Gastroesophageal sphincter (tissue), 4 donors: ENCODE results near the gene IDI1. TPM values are rescaled to one million over a fixed set of nuclear protein-coding genes. Genes with fewer than 3 reads are reported as not detected.
"Not testable (repeated sequence)": the region's sequence is repeated elsewhere in the genome, so short reads cannot be mapped to it uniquely, and the experiment has no call there.

ENCODE experiments used
- ATAC-seq: fragments of 150-250 bp; one replicate; pipeline ENCODE4 v1.9.1; 2016; ENCODE audit warnings: mild to moderate bottlenecking, moderate library complexity
- H3K27ac ChIP-seq, 4 donors: fragments of 200-600 bp; sonication (generic) in 3 of 4; 1 replicate in 3 of 4; 2 replicates in 1 of 4; pipeline ENCODE4 v1.5.1; 2016 to 2019
- H3K27me3 ChIP-seq: fragments of 200-600 bp; sonication (generic); one replicate; pipeline ENCODE4 v1.5.1; 2019
- H3K36me3 ChIP-seq, 2 donors: fragments of 200-600 bp; sonication (generic); one replicate each; pipeline ENCODE4 v1.5.1; 2019; ENCODE audit warnings: control low read depth in 1 of 2
- H3K4me1 ChIP-seq, 3 donors: fragments of 200-600 bp; sonication (generic); 1 replicate in 2 of 3; 2 replicates in 1 of 3; pipeline ENCODE4 v1.5.1; 2016 to 2019; ENCODE audit warnings: control low read depth in 2 of 3
- H3K4me3 ChIP-seq, 2 donors: fragments of 200-600 bp; sonication (generic); one replicate each; pipeline ENCODE4 v1.5.1; 2019; ENCODE audit warnings: mild to moderate bottlenecking in 1 of 2, moderate library complexity in 1 of 2
- H3K9me3 ChIP-seq, 3 donors: fragments of 200-600 bp; sonication (generic); one replicate each; pipeline ENCODE4 v1.5.1; 2017 to 2019; ENCODE audit warnings: control low read depth in 2 of 3
- CTCF ChIP-seq, 4 experiments: fragments of 200-600 bp in 2 of 4; fragments of 450-650 bp in 2 of 4; sonication (generic) in 1 of 4; IDR thresholded peaks; one replicate each; pipeline ENCODE4 v1.5.1; 2017 to 2019; ENCODE audit warnings: antibody characterized with exemption in 4 of 4, mild to moderate bottlenecking in 2 of 4, moderate library complexity in 2 of 4
- EP300 ChIP-seq: sonication (generic); formaldehyde crosslinking; IDR thresholded peaks from one replicate; pipeline ENCODE4 v1.6.1; 2017; ENCODE audit warnings: antibody characterized with exemption, mild to moderate bottlenecking
- POLR2A ChIP-seq, 2 donors: fragments of 450-650 bp; IDR thresholded peaks; one replicate each; pipeline ENCODE4 v1.6.1; 2017; ENCODE audit warnings: antibody characterized with exemption in 2 of 2, mild to moderate bottlenecking in 2 of 2, moderate library complexity in 1 of 2
- POLR2AphosphoS5 ChIP-seq: sonication (generic); formaldehyde crosslinking; IDR thresholded peaks from one replicate; pipeline ENCODE4 v1.6.1; 2017; ENCODE audit warnings: antibody characterized with exemption
- WGBS, 2 donors: methylation state at CpG; one replicate each; pipeline ENCODE4 v1.1.5; 2018; ENCODE audit warnings: low coverage in 1 of 2; 5-methylcytosine and 5-hydroxymethylcytosine counted together
- total RNA-seq, 4 donors: library from RNA; depleted of rRNA; stranded (reverse); fragments of >200 nt; gene quantifications; one replicate each; pipeline ENCODE4 v1.1.0, GENCODE V29; 2016

IDI1 gene
- total RNA-seq, 4 donors from 2014 or later, result 19.2 to 32.4 (median 29.5) TPM

GRCh38 chr10:1074748-1075308 is 25.9 kb upstream of the IDI1 start:
- Histone ChIP-seq H3K9me3 (no peaks in the 10 kb centered on the region), H3K27ac (no peak overlapping the region), H3K4me1 (no peaks in the 10 kb centered on the region), H3K36me3 (peaks cover 0 to 69% of the 10 kb centered on the region in 2 donors), H3K4me3 (no peak overlapping the region), H3K27me3 (no peaks in the 10 kb centered on the region)
- ATAC-seq, result no peak
- WGBS, 2 donors, result 87 to 100% methylated on average over 5 to 18 of the region's 18 CpGs
- TF ChIP-seq POLR2A (IDR thresholded peaks at IDR 0.05) (no peak), EP300 (no peak), CTCF (IDR thresholded peaks at IDR 0.05) (no peak), POLR2AphosphoS5 (no peak)

GRCh38 chr10:1074052-1074747 is 25.3 kb upstream of the IDI1 start:
- ATAC-seq, result no peak

GRCh38 chr10:1070919-1071318 is 22.0 kb upstream of the IDI1 start:
- H3K9me3 ChIP-seq, result no peaks in the 10 kb centered on the region
- ATAC-seq, result no peak
- WGBS, 2 donors, result 89 to 92% methylated on average over 4 to 7 of the region's 7 CpGs

More at GRCh38 chr10:1074052-1074747, 25.3 kb upstream of the IDI1 start:
- WGBS, 2 donors, result 83 to 96% methylated on average over 2 to 5 of the region's 24 CpGs
- TF ChIP-seq CTCF (IDR thresholded peaks at IDR 0.05) (no peak), POLR2AphosphoS5 (no peak), EP300 (no peak), POLR2A (IDR thresholded peaks at IDR 0.05) (no peak)
- H3K4me3 ChIP-seq, result no peak overlapping the region
- peaks cover 0 to 63% of the 10 kb centered on the region in 2 donors for H3K36me3 ChIP-seq
- no peaks in the 10 kb centered on the region for H3K9me3 ChIP-seq
- H3K27ac ChIP-seq, result no peak overlapping the region
- H3K27me3 ChIP-seq, result no peaks in the 10 kb centered on the region
- H3K4me1 ChIP-seq, result no peaks in the 10 kb centered on the region

GRCh38 chr10:1068380-1069361 is 19.8 kb upstream of the IDI1 start:
- Histone ChIP-seq H3K27me3 (no peaks in the 10 kb centered on the region), H3K4me1 (no peaks in the 10 kb centered on the region), H3K4me3 (no peak overlapping the region), H3K36me3 (peaks cover 0 to 23% of the 10 kb centered on the region in 2 donors), H3K9me3 (no peaks in the 10 kb centered on the region), H3K27ac (no peak overlapping the region)
- no peak for TF ChIP-seq POLR2A (IDR thresholded peaks at IDR 0.05)
- TF ChIP-seq CTCF (IDR thresholded peaks at IDR 0.05), result no peak
- TF ChIP-seq POLR2AphosphoS5, result no peak
- TF ChIP-seq EP300, result no peak
- WGBS, 2 donors, result 71 to 87% methylated on average over 5 to 8 of the region's 10 CpGs
- ATAC-seq, result no peak

More at GRCh38 chr10:1070919-1071318, 22.0 kb upstream of the IDI1 start:
- no peak for TF ChIP-seq EP300
- no peak for TF ChIP-seq CTCF (IDR thresholded peaks at IDR 0.05)
- TF ChIP-seq POLR2AphosphoS5, result no peak
- no peak for TF ChIP-seq POLR2A (IDR thresholded peaks at IDR 0.05)
- Histone ChIP-seq H3K27ac (no peak overlapping the region), H3K4me3 (no peak overlapping the region), H3K4me1 (no peaks in the 10 kb centered on the region), H3K27me3 (no peaks in the 10 kb centered on the region), H3K36me3 (peaks cover 0 to 32% of the 10 kb centered on the region in 2 donors)

GRCh38 chr10:1066734-1067133 is 17.8 kb upstream of the IDI1 start:
- peaks cover 0 to 13% of the 10 kb centered on the region in 2 donors for H3K36me3 ChIP-seq
- not testable (repeated sequence) for H3K9me3 ChIP-seq, H3K4me1 ChIP-seq, H3K4me3 ChIP-seq, ATAC-seq, H3K27me3 ChIP-seq, H3K27ac ChIP-seq
- WGBS, 2 donors, result 90 to 97% methylated on average over 6 to 8 of the region's 8 CpGs
